ENCODE data around the gene SLC31A2. TPM values are rescaled to one million over a fixed set of nuclear protein-coding genes. Genes with fewer than 3 reads are reported as not detected.
A peak's percentile ranks its signal among the peaks of the same experiment; 100 is the strongest.
"Not testable (repeated sequence)": the region's sequence is repeated elsewhere in the genome, so short reads cannot be mapped to it uniquely, and the experiment has no call there.

The SLC31A2 gene
- total RNA-seq (2014; rRNA removed), result 78.7 and 88.0 TPM in 2 replicates
- polyA plus RNA-seq (2012), result 32.9 TPM

GRCh38 chr9:113150670-113151611 is at the start of gene SLC31A2:
SLC31A2 (plus strand) TSS chr9:113151007; CDS start chr9:113151075, 68 bp downstream.
- DNase-seq (ENCODE audit: low read depth), result peak; percentile 93

GRCh38 chr9:113105345-113105744 is 45.5 kb upstream of the SLC31A2 start:
- DNase-seq (ENCODE audit: low read depth), result not testable (repeated sequence)

- peak; percentile 22 for DNase-seq (ENCODE audit: low read depth)
These were observed 39.5 kb upstream of the SLC31A2 start for GRCh38 chr9:113111065-113111951.

- peak; percentile 11 for DNase-seq (ENCODE audit: low read depth)
These were observed 37.9 kb upstream of the SLC31A2 start for GRCh38 chr9:113112706-113113510.

GRCh38 chr9:113118829-113119228 is 32.0 kb upstream of the SLC31A2 start:
- DNase-seq (ENCODE audit: low read depth), result not testable (repeated sequence)

GRCh38 chr9:113125386-113126035 is 25.3 kb upstream of the SLC31A2 start:
- no peak for DNase-seq (ENCODE audit: low read depth)

GRCh38 chr9:113129466-113129865 is 21.3 kb upstream of the SLC31A2 start:
- no peak for DNase-seq (ENCODE audit: low read depth)

GRCh38 chr9:113129884-113130283 is 20.9 kb upstream of the SLC31A2 start:
- no peak for DNase-seq (ENCODE audit: low read depth)

- peak; percentile 43 for DNase-seq (ENCODE audit: low read depth)
These were observed 19.1 kb upstream of the SLC31A2 start for GRCh38 chr9:113131689-113132151.

GRCh38 chr9:113137196-113138168 is 13.3 kb upstream of the SLC31A2 start:
- DNase-seq (ENCODE audit: low read depth), result no peak

- no peak for DNase-seq (ENCODE audit: low read depth)
These were observed 12.0 kb upstream of the SLC31A2 start for GRCh38 chr9:113138760-113139159.

- DNase-seq (ENCODE audit: low read depth), result no peak
These were observed 11.5 kb upstream of the SLC31A2 start for GRCh38 chr9:113139225-113139829.

GRCh38 chr9:113139953-113140352 is 10.9 kb upstream of the SLC31A2 start:
- no peak for DNase-seq (ENCODE audit: low read depth)

GRCh38 chr9:113140896-113141295 is 9.9 kb upstream of the SLC31A2 start:
- not testable (repeated sequence) for DNase-seq (ENCODE audit: low read depth)

GRCh38 chr9:113143432-113144227 is 7.2 kb upstream of the SLC31A2 start:
- no peak for DNase-seq (ENCODE audit: low read depth)

GRCh38 chr9:113148372-113148705 is 2.5 kb upstream of the SLC31A2 start:
- no peak for DNase-seq (ENCODE audit: low read depth)

GRCh38 chr9:113148781-113149510 is 1.9 kb upstream of the SLC31A2 start:
- DNase-seq (ENCODE audit: low read depth), result no peak
